HCT116 (cell line): ENCODE measurements around the gene SORCS2. TPM values are rescaled to one million over a fixed set of nuclear protein-coding genes. Genes with fewer than 3 reads are reported as not detected.

Experiments
- ATAC-seq: fragments of 200-7000 bp; cut with Tn5 transposase; 2 replicates; pipeline ENCODE4 v1.9.1; 2020; ENCODE audit warnings: mild to moderate bottlenecking, moderate library complexity
- BruUV-seq: library from RNA; stranded (reverse); fragments of 400-500 nt; replicated peaks from 2 replicates; lab custom pipeline; 2021; lab: Mats Ljungman, UMichigan
- CTCF ChIA-PET: fragments of 300-600 bp; sonication (Branson Sonifier 250); formaldehyde crosslinking; loops from one replicate; lab custom pipeline; 2021; ENCODE audit warnings: antibody characterized with exemption; lab: Charles Lee
- POLR2A ChIA-PET: fragments of 300-600, 350-600 bp; sonication (Branson Sonifier 250); formaldehyde crosslinking; loops from one replicate; lab custom pipeline; 2021; ENCODE audit warnings: antibody characterized with exemption; lab: Charles Lee
- RAD21 ChIA-PET, 2 experiments: fragments of 300-600 bp; sonication (Branson Sonifier 250); formaldehyde crosslinking; loops; one replicate each; lab custom pipeline; 2023; ENCODE audit warnings: low total read pairs in 2 of 2; ENCODE audit not compliant: uncharacterized antibody in 2 of 2, unreplicated experiment in 2 of 2, low non-redundant PET in 1 of 2; lab: Charles Lee
- DNase-seq: peaks from one replicate; pipeline ENCODE4 v3.0.0-alpha.2; 2010; ENCODE audit warnings: low read depth, low spot score
- H2AFZ ChIP-seq: fragments of 200-600 bp; shearing (Covaris generic), sonication (generic); 2 replicates; pipeline ENCODE4 v1.6.1; 2017; ENCODE audit warnings: low read depth, mixed run types, mixed read lengths, antibody characterized with exemption, low read length; ENCODE audit not compliant: poor library complexity, severe bottlenecking
- H3K27ac ChIP-seq: 2 replicates; pipeline ENCODE4 v1.5.1; 2012; ENCODE audit warnings: low read depth, low read length
- H3K27me3 ChIP-seq: fragments of 200-600 bp; sonication (generic); 2 replicates; pipeline ENCODE4 v1.6.1; 2016; ENCODE audit warnings: mixed run types, low read length, mixed read lengths; ENCODE audit not compliant: insufficient read depth
- H3K36me3 ChIP-seq, 2 experiments: fragments of 200-500 bp in 1 of 2; fragments of 200-600 bp in 1 of 2; sonication (Bioruptor generic) in 1 of 2; sonication (generic) in 1 of 2; 2 replicates each; pipeline versions ENCODE4 v1.5.1 to v1.6.1; 2014 to 2016; ENCODE audit warnings: low read length in 2 of 2, inconsistent platforms in 1 of 2, mixed read lengths in 1 of 2, mixed run types in 1 of 2; ENCODE audit not compliant: insufficient read depth in 2 of 2, control insufficient read depth in 1 of 2
- H3K4me1 ChIP-seq, 2 experiments: fragments of 200-600 bp in 1 of 2; sonication (generic) in 1 of 2; 2 replicates each; pipeline versions ENCODE4 v1.5.1 to v1.6.1; 2012 to 2017; ENCODE audit warnings: low read length in 2 of 2, inconsistent platforms in 1 of 2, mild to moderate bottlenecking in 1 of 2, mixed read lengths in 1 of 2, mixed run types in 1 of 2, moderate library complexity in 1 of 2; ENCODE audit not compliant: insufficient read depth in 2 of 2, control insufficient read depth in 1 of 2
- H3K4me2 ChIP-seq: fragments of 200-600 bp; sonication (generic); 2 replicates; pipeline ENCODE4 v1.6.1; 2017; ENCODE audit warnings: mixed run types, low read length, mixed read lengths
- H3K4me3 ChIP-seq, 2 experiments: fragments of 200-600 bp in 1 of 2; sonication (generic) in 1 of 2; replicated peaks in 1 of 2; 2 replicates each; pipeline ENCODE4 v1.5.1; 2011 to 2016; ENCODE audit warnings: low read length in 2 of 2, control low read depth in 1 of 2, low read depth in 1 of 2, mild to moderate bottlenecking in 1 of 2, mixed read lengths in 1 of 2, mixed run types in 1 of 2
- H3K79me2 ChIP-seq: fragments of 200-600 bp; sonication (generic); 2 replicates; pipeline ENCODE4 v1.6.1; 2017; ENCODE audit warnings: mild to moderate bottlenecking, mixed run types, low read length, moderate library complexity, mixed read lengths; ENCODE audit not compliant: insufficient read depth
- H3K9ac ChIP-seq: fragments of 200-600 bp; sonication (generic); 2 replicates; pipeline ENCODE4 v1.6.1; 2016; ENCODE audit warnings: low read length, mixed read lengths
- H3K9me2 ChIP-seq: fragments of 200-600 bp; sonication (generic), shearing (Covaris generic); 2 replicates; pipeline ENCODE4 v1.6.1; 2017; ENCODE audit warnings: mixed run types, mild to moderate bottlenecking, moderate library complexity; ENCODE audit not compliant: insufficient read depth
- H3K9me3 ChIP-seq, 2 experiments: fragments of 200-500 bp in 1 of 2; fragments of 200-600 bp in 1 of 2; sonication (Bioruptor generic) in 1 of 2; sonication (generic) in 1 of 2; 2 replicates each; pipeline ENCODE4 v1.6.1; 2014 to 2017; ENCODE audit warnings: low read length in 2 of 2, mixed read lengths in 2 of 2, inconsistent platforms in 1 of 2, low read depth in 1 of 2, mild to moderate bottlenecking in 1 of 2, mixed run types in 1 of 2, moderate library complexity in 1 of 2; ENCODE audit not compliant: control insufficient read depth in 1 of 2, insufficient read depth in 1 of 2
- H4K20me1 ChIP-seq: fragments of 200-600 bp; sonication (generic), shearing (Covaris generic); 2 replicates; pipeline ENCODE4 v1.6.1; 2017; ENCODE audit warnings: mixed run types, mild to moderate bottlenecking, moderate library complexity; ENCODE audit not compliant: insufficient read depth
- ATF3 ChIP-seq: IDR thresholded peaks from 2 replicates; pipeline ENCODE4 v1.6.1; 2012
- CBX3 ChIP-seq: IDR thresholded peaks from 2 replicates; pipeline ENCODE4 v1.6.1; 2012; ENCODE audit warnings: low read depth
- CEBPB ChIP-seq: IDR thresholded peaks from 2 replicates; pipeline ENCODE4 v1.6.1; 2012; ENCODE audit warnings: low read depth
- ELF1 ChIP-seq: IDR thresholded peaks from 2 replicates; pipeline ENCODE4 v1.6.1; 2012; ENCODE audit warnings: low read depth, borderline replicate concordance
- EZH2 ChIP-seq: fragments of 200-600 bp; sonication (generic); IDR thresholded peaks from 2 replicates; pipeline ENCODE4 v1.6.1; 2017; ENCODE audit warnings: antibody characterized with exemption, mixed run types
- EZH2phosphoT487 ChIP-seq: fragments of 200-600 bp; IDR thresholded peaks from 2 replicates; pipeline ENCODE4 v1.6.1; 2018; ENCODE audit warnings: antibody characterized with exemption, borderline replicate concordance
- FOSL1 ChIP-seq: IDR thresholded peaks from 2 replicates; pipeline ENCODE4 v1.6.1; 2012; ENCODE audit warnings: low read depth
- JUND ChIP-seq: IDR thresholded peaks from 2 replicates; pipeline ENCODE4 v1.6.1; 2012
- MAX ChIP-seq: IDR thresholded peaks from 2 replicates; pipeline ENCODE4 v1.6.1; 2012
- POLR2A ChIP-seq: IDR thresholded peaks from 2 replicates; pipeline ENCODE4 v1.7.0; 2011; ENCODE audit warnings: borderline replicate concordance; ENCODE audit not compliant: insufficient read depth, insufficient read length; ENCODE audit errors: extremely low read depth
- RAD21 ChIP-seq: IDR thresholded peaks from 2 replicates; pipeline ENCODE4 v1.6.1; 2012; ENCODE audit warnings: low read depth, mild to moderate bottlenecking
- SP1 ChIP-seq: IDR thresholded peaks from 2 replicates; pipeline ENCODE4 v1.6.1; 2012; ENCODE audit warnings: low read depth
- TCF7L2 ChIP-seq: IDR thresholded peaks from 2 replicates; pipeline ENCODE4 v1.7.0; 2011; ENCODE audit warnings: borderline replicate concordance, inconsistent platforms; ENCODE audit not compliant: insufficient read depth, insufficient read length; ENCODE audit errors: extremely low read depth
- ZFX ChIP-seq: fragments of 450-650 bp; IDR thresholded peaks from 2 replicates; pipeline ENCODE4 v1.6.1; 2017
- intact Hi-C: fragments of 100-400 bp; cut with micrococcal nuclease; formaldehyde crosslinking; loops from 2 replicates; pipeline ENCODE4 v1.10.0; 2022
- total RNA-seq: library from RNA; stranded (reverse); gene quantifications from one replicate; pipeline ENCODE4 v1.2.1, GENCODE V29; 2021; ENCODE audit not compliant: unreplicated experiment

Gene SORCS2
- total RNA-seq, 1 experiment from 2014 or later, result 0.37 TPM

- no peak for TF ChIP-seq CEBPB
- TF ChIP-seq, all 23 proteins: peak for 0
These were observed 339.7 kb downstream of the SORCS2 start (continued) for GRCh38 chr4:7532043-7532442.

- ChIA-PET RAD21 (no interaction called here), POLR2A (no interaction called here), CTCF (no interaction called here)
- Histone ChIP-seq H4K20me1 (no peaks in the 10 kb centered on the region), H3K36me3 (no peaks in the 10 kb centered on the region), H3K9me2 (no peaks in the 10 kb centered on the region), H3K9me3 (no peaks in the 10 kb centered on the region), H3K4me3 (no peak overlapping the region), H2AFZ (no peak overlapping the region), H3K79me2 (no peaks in the 10 kb centered on the region), H3K27me3 (no peaks in the 10 kb centered on the region), H3K9ac (no peak overlapping the region), H3K27ac (no peak overlapping the region), H3K4me1 (no peaks in the 10 kb centered on the region), H3K4me2 (no peak overlapping the region)
- DNase-seq (no peak), ATAC-seq (no peak)
- intact Hi-C loops, result no loop called here
- TF ChIP-seq EZH2phosphoT487, result no peak
- TF ChIP-seq FOSL1, result no peak
- BruUV-seq, result no TSS peak
These were observed 340.9 kb downstream of the SORCS2 start for GRCh38 chr4:7533267-7533666.

GRCh38 chr4:7535094-7535493, 342.8 kb downstream of the SORCS2 start:
- CTCF ChIA-PET, result no interaction called here
- no peak overlapping the region for H3K4me2 ChIP-seq
- TF ChIP-seq ZFX, result no peak
- no peak for TF ChIP-seq JUND
- TF ChIP-seq CEBPB, result no peak
- no peak for TF ChIP-seq CBX3
- TF ChIP-seq MAX, result no peak
- TF ChIP-seq POLR2A, result no peak
- no peak for TF ChIP-seq SP1
- no peak for TF ChIP-seq ELF1
- TF ChIP-seq TCF7L2, result no peak
- no peak for TF ChIP-seq RAD21
- TF ChIP-seq ATF3, result no peak
- TF ChIP-seq EZH2, result no peak
- TF ChIP-seq, all 23 proteins: peak for 0
- Histone ChIP-seq H3K4me3 (no peak overlapping the region), H2AFZ (no peak overlapping the region), H3K27me3 (no peaks in the 10 kb centered on the region), H3K36me3 (no peaks in the 10 kb centered on the region), H3K79me2 (no peaks in the 10 kb centered on the region), H3K4me1 (peaks cover 0 to 14% of the 10 kb centered on the region in 2 experiments; a peak in 3 of 4 replicates), H3K9me3 (no peaks in the 10 kb centered on the region), H3K27ac (no peak overlapping the region), H3K9me2 (no peaks in the 10 kb centered on the region), H4K20me1 (no peaks in the 10 kb centered on the region), H3K9ac (no peak overlapping the region)
- DNase-seq (no peak), ATAC-seq (no peak)
- intact Hi-C loops, result no loop called here
- BruUV-seq, result no TSS peak
- ChIA-PET RAD21 (no interaction called here), POLR2A (no interaction called here)
